Hematopoietic multipotent progenitor cell treated with erythropoietin and hydrocortisone succinate and interleukin-3 and kit ligand, for 15 days (in vitro differentiated cells): ENCODE data around the gene ZXDA.

Experiments used
- DNase-seq: peaks from one replicate; pipeline ENCODE4 v3.0.0-alpha.2; 2015; ENCODE audit warnings: low spot score

Gene ZXDA

GRCh38 chrX:57871463-57871862 is 38.8 kb downstream of the ZXDA start:
- DNase-seq = no peak
